Heart left ventricle (tissue), 13 donors: Measurements from ENCODE around the gene KIF2C.

Source experiments
- POLR2A ChIP-seq, 2 donors: fragments of 450-650 bp; IDR thresholded peaks; one replicate each; pipeline ENCODE4 v1.6.1; 2017; ENCODE audit warnings: antibody characterized with exemption in 2 of 2, mild to moderate bottlenecking in 2 of 2, moderate library complexity in 2 of 2
- TF ChIP-seq, protein P1 (sequence below), 12 donors: fragments of 200-600 bp; sonication (generic) in 4 of 12; IDR thresholded peaks; one replicate each; pipeline versions ENCODE4 v1.5.0 to v1.8.0; 2018 to 2022; ENCODE audit warnings: antibody characterized with exemption in 12 of 12, mild to moderate bottlenecking in 5 of 12
- donor health status: ischemic (EF 13 %, LVEDD 7.1; RV severe dilation, severe dysfunction).
- donor health status: DM: no; HTN: yes; CAD: no.
- donor health status: DM: no; HTN: no; CAD: no.
- donor health status: ischemic (EF 25% LVEDD 6.9; RV normal size, moderate dysfunction).
- donor health status: ischemic (EF 25% LVEDD 5.7; RV mildly dilated, moderate dysfunction).
- donor health status: ischemic (EF 35%, LVEDD 5.7; RV mildly dilated, moderate dysfunction).
- donor health status: nonischemic (EF 11% LVEDD 7.7; RV severe dilation, severe dysfunction).
- donor health status: DM: yes; HTN: yes; CAD: no.
- donor health status: PGD.
- donor health status: ischemic (EF 29% LVEDD 5.4; RV normal size, mild dysfunction).
- donor health status: nonischemic (EF 23%, LVEDD 6.1; RV moderate dilation, normal function).

GRCh38 chr1:44723064-44723463, 16.6 kb upstream of the KIF2C start:
- TF ChIP-seq, protein P1, sequence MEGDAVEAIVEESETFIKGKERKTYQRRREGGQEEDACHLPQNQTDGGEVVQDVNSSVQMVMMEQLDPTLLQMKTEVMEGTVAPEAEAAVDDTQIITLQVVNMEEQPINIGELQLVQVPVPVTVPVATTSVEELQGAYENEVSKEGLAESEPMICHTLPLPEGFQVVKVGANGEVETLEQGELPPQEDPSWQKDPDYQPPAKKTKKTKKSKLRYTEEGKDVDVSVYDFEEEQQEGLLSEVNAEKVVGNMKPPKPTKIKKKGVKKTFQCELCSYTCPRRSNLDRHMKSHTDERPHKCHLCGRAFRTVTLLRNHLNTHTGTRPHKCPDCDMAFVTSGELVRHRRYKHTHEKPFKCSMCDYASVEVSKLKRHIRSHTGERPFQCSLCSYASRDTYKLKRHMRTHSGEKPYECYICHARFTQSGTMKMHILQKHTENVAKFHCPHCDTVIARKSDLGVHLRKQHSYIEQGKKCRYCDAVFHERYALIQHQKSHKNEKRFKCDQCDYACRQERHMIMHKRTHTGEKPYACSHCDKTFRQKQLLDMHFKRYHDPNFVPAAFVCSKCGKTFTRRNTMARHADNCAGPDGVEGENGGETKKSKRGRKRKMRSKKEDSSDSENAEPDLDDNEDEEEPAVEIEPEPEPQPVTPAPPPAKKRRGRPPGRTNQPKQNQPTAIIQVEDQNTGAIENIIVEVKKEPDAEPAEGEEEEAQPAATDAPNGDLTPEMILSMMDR (IDR thresholded peaks at IDR 0.05) = no peak
- TF ChIP-seq POLR2A (IDR thresholded peaks at IDR 0.05) = no peak
